Hematopoietic multipotent progenitor cell treated with erythropoietin and hydrocortisone succinate and interleukin-3 and kit ligand, for 4 days (in vitro differentiated cells): Measurements from ENCODE around the gene STARD10.
A peak's percentile ranks its signal among the peaks of the same experiment; 100 is the strongest.

Source experiments
- DNase-seq: peaks from one replicate; pipeline ENCODE4 v3.0.0-alpha.2; 2015

STARD10 gene

GRCh38 chr11:72722050-72722748 lies 71.6 kb downstream of the STARD10 start:
- DNase-seq: peak; percentile 95

GRCh38 chr11:72721689-72722049 lies 72.2 kb downstream of the STARD10 start:
- DNase-seq: peak; percentile 52

GRCh38 chr11:72721276-72721675 lies 72.6 kb downstream of the STARD10 start:
- no peak for DNase-seq

GRCh38 chr11:72720784-72721183 lies 73.1 kb downstream of the STARD10 start:
- DNase-seq: no peak

DNA sequence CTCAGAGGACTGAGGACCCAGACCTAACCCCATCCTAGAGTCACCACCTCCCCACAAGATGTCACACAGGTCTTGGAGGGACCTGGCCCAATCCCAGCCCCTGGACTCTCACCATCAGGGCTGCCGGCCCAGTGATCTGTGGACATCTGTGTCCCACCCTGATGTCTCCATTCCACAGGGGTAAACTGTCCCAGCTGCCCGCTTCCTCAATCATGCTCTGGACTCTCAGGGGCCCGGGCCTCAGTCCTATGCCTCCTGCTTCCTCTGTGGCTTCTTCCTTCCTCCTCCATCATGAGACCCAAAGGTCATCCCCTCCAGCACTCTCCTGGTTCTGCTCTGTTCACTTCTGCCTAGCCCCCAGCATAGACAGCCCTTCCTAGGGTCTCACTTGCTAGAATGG lies 73.8 kb downstream of the STARD10 start:
- DNase-seq: no peak

DNA sequence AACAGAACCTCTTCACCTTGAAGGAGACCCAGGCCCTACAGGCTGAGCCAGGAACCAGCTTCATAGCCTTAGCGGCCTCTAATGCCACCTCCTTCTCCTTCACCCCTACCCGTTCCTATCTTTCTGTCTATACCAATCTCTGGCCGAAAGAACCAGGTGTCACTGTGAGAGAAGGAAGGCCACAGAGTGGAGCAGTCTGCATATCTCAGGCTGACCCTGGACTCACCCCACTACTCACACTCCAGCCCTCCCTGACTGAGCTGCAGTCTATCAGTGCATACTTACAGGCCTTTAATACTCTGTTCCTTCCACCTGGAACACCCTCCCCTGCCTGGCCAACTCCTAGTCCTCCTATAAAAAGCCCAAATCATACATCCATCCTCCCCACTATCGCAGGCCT lies 74.3 kb downstream of the STARD10 start:
- DNase-seq: no peak

GRCh38 chr11:72719144-72719543 lies 74.7 kb downstream of the STARD10 start:
- DNase-seq: peak; percentile 37

DNA sequence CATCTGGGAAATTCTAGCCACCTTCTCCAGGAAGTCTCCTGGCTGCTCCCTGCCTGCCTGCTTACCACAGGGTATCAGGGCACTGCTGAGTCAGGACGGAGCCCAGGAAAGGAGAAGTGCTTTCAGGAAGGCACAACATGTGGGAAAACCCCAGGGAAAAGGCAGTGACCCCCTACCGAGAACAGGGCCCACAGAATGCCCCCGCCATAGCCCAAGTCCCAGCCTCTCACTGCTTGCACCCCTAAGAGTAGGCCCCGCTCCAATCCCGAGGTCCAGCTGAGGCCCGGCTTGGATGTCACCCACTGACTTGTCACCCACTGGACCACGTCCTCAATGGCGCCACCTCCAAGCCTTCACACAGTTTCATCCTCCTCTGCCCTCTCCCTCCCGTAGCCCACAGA lies 75.7 kb downstream of the STARD10 start:
- DNase-seq: no peak

DNA sequence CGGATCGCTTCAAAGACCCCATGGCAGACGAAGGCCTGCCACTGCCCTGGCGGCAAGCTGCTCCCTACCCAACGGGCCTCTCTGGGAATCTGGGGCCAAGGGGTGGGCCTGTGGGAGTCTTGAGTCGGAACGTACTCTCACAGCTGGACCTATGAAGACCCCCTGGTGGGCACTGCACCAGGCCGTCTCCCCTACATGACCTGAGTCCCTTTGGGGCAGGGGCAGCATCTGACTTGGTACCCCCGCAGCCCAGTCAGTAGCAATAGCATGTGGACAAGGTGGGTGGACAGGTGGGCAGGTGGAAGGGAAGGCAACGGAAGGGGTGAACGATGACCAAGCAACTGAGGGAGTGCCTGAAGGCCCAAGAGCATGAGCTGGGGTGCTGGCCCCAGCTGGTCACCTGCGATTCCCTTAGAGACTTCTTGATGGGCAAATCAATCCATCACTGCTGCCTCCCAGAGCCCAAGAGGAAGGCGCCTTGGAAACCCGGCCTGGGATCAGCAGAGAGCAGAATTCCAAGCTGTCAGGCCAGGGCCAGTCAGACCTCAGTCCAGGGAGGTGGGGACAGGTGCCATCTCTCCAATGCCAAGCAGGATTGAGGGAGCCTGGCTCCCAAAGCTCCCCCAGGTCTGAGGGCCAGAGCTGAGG lies 76.9 kb downstream of the STARD10 start:
- no peak for DNase-seq

DNA sequence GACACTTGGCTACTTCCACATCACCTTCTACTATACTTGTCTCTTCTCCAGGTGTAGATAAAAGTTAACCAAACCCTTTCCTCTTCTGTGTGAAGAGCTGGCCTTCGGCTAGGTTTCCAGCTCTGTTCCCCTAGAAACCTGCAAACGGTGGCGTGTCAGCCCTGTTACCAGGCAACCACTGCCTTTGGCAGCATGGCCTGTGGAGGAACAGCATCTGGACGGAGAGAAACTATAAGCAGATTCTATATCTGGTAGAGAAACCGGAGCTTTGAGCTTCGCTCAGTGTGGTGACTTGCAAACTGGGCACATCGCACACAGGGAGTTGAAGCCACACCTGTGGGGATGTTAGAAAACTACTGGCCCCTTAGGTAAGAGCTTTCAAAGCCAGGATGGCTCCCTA lies 77.6 kb downstream of the STARD10 start:
- no peak for DNase-seq

DNA sequence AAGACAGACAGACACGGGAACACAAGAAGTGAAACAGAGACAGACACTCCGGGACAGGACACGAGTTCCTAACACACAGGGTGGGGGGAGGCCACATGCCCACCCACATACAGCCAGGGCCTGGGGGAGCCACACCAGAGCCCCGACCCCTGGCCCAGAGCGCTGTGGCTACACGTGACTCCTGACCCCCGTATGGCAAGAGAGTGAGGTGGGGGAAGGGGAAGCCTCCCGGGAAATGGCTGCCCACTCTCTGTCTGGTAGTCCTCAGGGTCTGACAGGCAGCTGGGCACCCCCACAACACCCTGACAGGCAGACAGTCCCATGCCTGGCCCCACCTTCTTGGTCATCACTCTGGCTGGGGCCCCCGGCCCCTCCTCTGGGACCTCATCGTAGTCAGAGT lies 81.0 kb downstream of the STARD10 start:
- DNase-seq: no peak

GRCh38 chr11:72712168-72712751 lies 81.6 kb downstream of the STARD10 start:
- DNase-seq: no peak

DNA sequence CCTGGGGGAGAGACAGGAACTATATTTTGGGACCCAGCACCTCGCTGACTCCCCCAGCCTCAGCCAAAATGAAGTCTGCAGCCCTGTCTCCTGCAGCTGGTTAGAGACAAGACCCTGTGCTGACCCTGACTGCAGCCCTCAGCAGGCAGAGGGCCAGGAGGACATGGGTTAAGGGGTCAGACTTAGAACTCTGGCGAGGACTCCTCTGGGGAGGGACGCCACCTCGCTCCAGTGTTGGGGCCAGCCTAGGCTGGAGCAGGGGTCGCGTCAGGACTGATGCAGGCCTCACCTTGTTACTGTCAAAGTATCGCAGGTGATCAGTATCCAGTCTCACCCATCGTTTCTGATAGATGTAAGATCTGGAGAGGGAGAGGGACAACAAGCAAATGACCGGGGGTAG lies 82.7 kb downstream of the STARD10 start:
- DNase-seq: no peak

- no peak for DNase-seq
Observed at GRCh38 chr11:72710278-72710677, 83.6 kb downstream of the STARD10 start.

GRCh38 chr11:72709478-72710238 lies 84.2 kb downstream of the STARD10 start:
- DNase-seq: no peak

DNA sequence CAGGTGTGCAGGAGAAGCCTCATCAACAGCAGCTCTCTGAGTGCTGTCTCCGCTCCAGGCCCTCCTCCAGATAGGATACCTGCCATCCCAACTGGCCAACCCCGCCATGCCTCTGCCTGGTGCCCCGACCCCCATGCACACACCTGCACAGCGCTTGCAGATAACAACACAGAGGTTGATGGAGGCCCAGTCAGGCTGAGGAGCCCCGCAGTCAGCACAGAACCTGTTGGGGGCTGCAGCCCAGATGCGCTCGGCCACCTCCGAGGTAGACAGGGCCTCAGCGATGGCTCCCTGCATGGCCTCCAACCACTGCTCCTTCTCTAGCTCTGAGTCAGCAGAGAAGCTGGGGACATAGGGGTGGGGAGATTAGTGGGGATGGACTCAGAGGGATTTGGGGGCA lies 86.8 kb downstream of the STARD10 start:
- no peak for DNase-seq

GRCh38 chr11:72706579-72706978 lies 87.3 kb downstream of the STARD10 start:
- DNase-seq: no peak

DNA sequence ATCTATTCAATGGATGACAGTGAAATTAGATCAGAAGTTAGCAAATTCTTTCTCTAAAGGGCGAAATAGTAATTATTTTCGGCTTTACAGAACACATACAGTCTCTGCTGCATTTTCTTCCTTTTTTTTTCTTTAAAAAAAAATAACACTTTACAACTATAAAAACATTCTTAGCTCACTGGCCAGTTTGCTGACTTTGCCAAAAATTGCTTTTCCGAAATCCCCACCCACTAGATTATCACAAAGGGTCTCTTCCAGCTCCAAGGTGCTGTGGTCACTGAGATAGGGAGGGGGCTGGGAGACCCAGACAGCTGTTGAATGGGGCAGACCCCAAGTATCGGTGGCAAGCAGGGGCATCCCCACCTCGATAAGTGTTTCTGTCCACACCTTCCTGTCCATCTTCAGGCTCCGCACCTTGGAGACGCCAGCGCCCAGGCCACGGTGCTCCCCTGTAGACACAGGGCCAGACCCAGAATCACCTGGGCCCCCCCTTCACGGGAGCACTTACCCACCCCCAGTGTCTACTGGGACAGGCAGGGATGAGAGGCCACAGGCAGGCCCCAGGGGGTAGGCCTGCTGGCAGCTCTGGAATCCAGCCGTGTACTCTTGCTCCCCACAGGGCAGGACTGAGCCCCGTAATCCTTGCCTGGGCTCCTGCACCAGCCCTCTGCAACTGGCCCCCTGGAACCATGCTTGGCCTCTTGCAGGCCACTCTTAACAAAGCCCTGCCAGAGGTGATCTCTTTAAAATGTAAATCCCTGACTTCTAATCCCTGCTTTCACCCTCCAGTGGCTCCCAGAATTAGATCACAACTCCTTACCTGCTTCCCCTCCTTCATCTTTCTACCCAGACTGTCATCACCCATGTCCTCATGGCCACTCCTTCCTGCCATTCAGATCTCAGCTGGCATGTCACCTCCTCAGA lies 88.1 kb downstream of the STARD10 start:
- DNase-seq: no peak

DNA sequence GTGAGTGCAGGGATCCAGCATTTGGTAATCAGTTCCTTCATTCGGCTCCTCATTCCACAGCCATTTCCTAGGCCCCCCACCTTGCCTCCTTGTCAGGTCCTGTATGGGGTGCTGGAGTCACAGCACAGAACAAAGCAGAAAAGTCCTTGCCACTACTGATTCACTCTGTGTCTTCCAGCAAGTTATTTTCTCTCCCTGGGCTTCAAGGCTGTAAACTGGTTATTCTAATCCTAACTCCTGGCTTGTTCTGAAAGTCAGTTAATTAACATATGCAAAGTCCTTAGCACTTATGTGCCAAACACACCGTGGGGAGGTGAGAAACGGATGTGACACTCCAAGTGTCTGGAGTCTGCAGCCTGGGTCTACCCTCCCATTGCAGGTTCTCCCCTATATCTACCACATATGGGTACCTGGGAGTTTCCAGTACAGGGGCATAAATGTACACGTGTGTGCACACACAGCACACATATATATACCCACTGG lies 89.0 kb downstream of the STARD10 start:
- no peak for DNase-seq
